Activated CD4-positive, CD25-positive, alpha-beta regulatory T cell treated with anti-CD3 and anti-CD28 coated beads, Interleukin-2, amount 50 U/mL, for 24 hours (primary cell): Measurements from ENCODE around the gene THADA.
"Not testable (repeated sequence)": the region's sequence is repeated elsewhere in the genome, so short reads cannot be mapped to it uniquely, and the experiment has no call there.

ENCODE experiments used
- ATAC-seq, 2 donors: fragments of 150-1000 bp; cut with Tn5 transposase; one replicate each; pipeline ENCODE4 v1.10.0; 2021; ENCODE audit warnings: mild to moderate bottlenecking in 1 of 2, moderate library complexity in 1 of 2

The THADA gene

GRCh38 chr2:43405829-43406228 lies 190.0 kb downstream of the THADA start:
- no peak for ATAC-seq

GRCh38 chr2:43402452-43402937 lies 193.3 kb downstream of the THADA start:
- peak in 1 of 2 donors; percentile 22 for ATAC-seq

GRCh38 chr2:43402002-43402401 lies 193.8 kb downstream of the THADA start:
- peak; percentile 85 to 92 for ATAC-seq

- ATAC-seq: no peak
These were observed 195.3 kb downstream of the THADA start for GRCh38 chr2:43400508-43400907.

GRCh38 chr2:43399515-43400264 lies 196.1 kb downstream of the THADA start:
- no peak for ATAC-seq

- ATAC-seq: no peak
These were observed 196.7 kb downstream of the THADA start for GRCh38 chr2:43399098-43399497.

- ATAC-seq: no peak
These were observed 198.0 kb downstream of the THADA start for GRCh38 chr2:43397821-43398220.

- ATAC-seq: no peak
These were observed 198.4 kb downstream of the THADA start for GRCh38 chr2:43397411-43397810.

GRCh38 chr2:43396344-43396743 lies 199.5 kb downstream of the THADA start:
- not testable (repeated sequence) for ATAC-seq

- no peak for ATAC-seq
These were observed 201.9 kb downstream of the THADA start for GRCh38 chr2:43393918-43394317.

- no peak for ATAC-seq
These were observed 204.0 kb downstream of the THADA start for GRCh38 chr2:43391878-43392215.

- ATAC-seq: no peak
These were observed 204.5 kb downstream of the THADA start for GRCh38 chr2:43391201-43391877.

- no peak for ATAC-seq
These were observed 206.0 kb downstream of the THADA start for GRCh38 chr2:43389581-43390466.

GRCh38 chr2:43388371-43388770 lies 207.5 kb downstream of the THADA start:
- ATAC-seq: no peak

- peak; percentile 51 to 53 for ATAC-seq
These were observed 208.5 kb downstream of the THADA start for GRCh38 chr2:43387092-43388062.

GRCh38 chr2:43386679-43387078 lies 209.2 kb downstream of the THADA start:
- not testable (repeated sequence) for ATAC-seq

GRCh38 chr2:43384143-43384542 lies 211.7 kb downstream of the THADA start:
- ATAC-seq: no peak

GRCh38 chr2:43383533-43383932 lies 212.3 kb downstream of the THADA start:
- ATAC-seq: no peak

GRCh38 chr2:43379494-43379893 lies 216.3 kb downstream of the THADA start:
- no peak for ATAC-seq

GRCh38 chr2:43377327-43377726 lies 218.5 kb downstream of the THADA start:
- ATAC-seq: no peak

- ATAC-seq: no peak
These were observed 219.2 kb downstream of the THADA start for GRCh38 chr2:43376523-43377198.
